Endodermal cell (in vitro differentiated cells): ENCODE results near the gene IRGM. TPM values are rescaled to one million over a fixed set of nuclear protein-coding genes. Genes with fewer than 3 reads are reported as not detected.

ENCODE experiments used
- DNase-seq: peaks from one replicate; pipeline ENCODE4 v3.0.0-alpha.2; 2017
- H3K27ac ChIP-seq: 2 replicates; pipeline ENCODE4 v1.5.1; 2013; ENCODE audit warnings: mild to moderate bottlenecking, low read depth, low read length, moderate library complexity
- H3K27me3 ChIP-seq: 2 replicates; pipeline ENCODE4 v1.6.1; 2013; ENCODE audit warnings: mild to moderate bottlenecking, low read length, moderate library complexity; ENCODE audit not compliant: insufficient read depth, control insufficient read depth, poor library complexity, severe bottlenecking
- H3K36me3 ChIP-seq: 2 replicates; pipeline ENCODE4 v1.7.0; 2013; ENCODE audit warnings: mild to moderate bottlenecking, low read length, moderate library complexity; ENCODE audit not compliant: control insufficient read depth, insufficient read depth
- H3K4me1 ChIP-seq: one replicate; pipeline ENCODE4 v1.7.0; 2013; ENCODE audit warnings: low read length; ENCODE audit not compliant: control insufficient read depth, insufficient read depth
- H3K4me3 ChIP-seq: 2 replicates; pipeline ENCODE4 v1.5.1; 2013; ENCODE audit warnings: mild to moderate bottlenecking, low read length, moderate library complexity
- H3K9ac ChIP-seq: 2 replicates; pipeline ENCODE4 v1.6.1; 2013; ENCODE audit warnings: mild to moderate bottlenecking, low read length, moderate library complexity; ENCODE audit not compliant: poor library complexity, severe bottlenecking; ENCODE audit errors: extremely low read depth
- H3K9me3 ChIP-seq: 2 replicates; pipeline ENCODE4 v1.6.1; 2013; ENCODE audit warnings: mild to moderate bottlenecking, low read length, moderate library complexity; ENCODE audit not compliant: control insufficient read depth
- H3K27ac Mint-ChIP-seq: 2 replicates; pipeline ENCODE4 v1.8.0; 2020; ENCODE audit warnings: mixed read lengths
- H3K27me3 Mint-ChIP-seq: 2 replicates; pipeline ENCODE4 v1.8.0; 2021; ENCODE audit warnings: mild to moderate bottlenecking, mixed read lengths; ENCODE audit not compliant: insufficient read depth
- H3K36me3 Mint-ChIP-seq: 2 replicates; pipeline ENCODE4 v1.8.0; 2020; ENCODE audit warnings: low read depth, mixed read lengths
- H3K4me1 Mint-ChIP-seq: 2 replicates; pipeline ENCODE4 v1.8.0; 2020; ENCODE audit warnings: mixed read lengths
- H3K4me3 Mint-ChIP-seq: 2 replicates; pipeline ENCODE4 v1.8.0; 2020; ENCODE audit warnings: mild to moderate bottlenecking, moderate library complexity, mixed read lengths
- H3K9me3 Mint-ChIP-seq: 2 replicates; pipeline ENCODE4 v1.8.0; 2020; ENCODE audit warnings: mild to moderate bottlenecking, mixed read lengths
- CTCF ChIP-seq: fragments of 200-600 bp; sonication (generic); conservative IDR thresholded peaks from 2 replicates; pipeline ENCODE4 v1.5.0; 2021; ENCODE audit warnings: antibody characterized with exemption, mild to moderate bottlenecking
- WGBS, 2 experiments: methylation state at CpG; one replicate each; pipeline versions ENCODE4 v1.1.5 to v1.1.7; 2013; ENCODE audit warnings: missing lambda C conversion rate in 2 of 2, mixed read lengths in 1 of 2; ENCODE audit not compliant: insufficient coverage in 1 of 2, insufficient read length in 1 of 2; 5-methylcytosine and 5-hydroxymethylcytosine counted together
- total RNA-seq, 2 donors: library from RNA; stranded (reverse); fragmentation: NEBNext Ultra II Directional in 1 of 2; extraction: Animal tissue kit (Norgen Biotek cat#: 25700) in 1 of 2; gene quantifications; 2 replicates in 1 of 2; 3 replicates in 1 of 2; pipeline ENCODE4 v1.2.1, GENCODE V29; 2021

IRGM gene
- total RNA-seq, 2 donors from 2014 or later = not detected

- no peaks in the 10 kb centered on the region for H3K27me3 ChIP-seq
- Mint-ChIP-seq H3K27ac (no peak overlapping the region), H3K4me3 (no peak overlapping the region), H3K4me1 (no peaks in the 10 kb centered on the region), H3K27me3 (peaks cover 5% of the 10 kb centered on the region), H3K36me3 (no peaks in the 10 kb centered on the region), H3K9me3 (peaks cover 57% of the 10 kb centered on the region)
- peaks cover 6% of the 10 kb centered on the region for H3K9me3 ChIP-seq
- DNase-seq = no peak
- no peaks in the 10 kb centered on the region for H3K36me3 ChIP-seq
- no peaks in the 10 kb centered on the region for H3K4me1 ChIP-seq
- H3K27ac ChIP-seq = no peak overlapping the region
- no peak overlapping the region for H3K4me3 ChIP-seq
- H3K9ac ChIP-seq = no peak overlapping the region
- no peak for TF ChIP-seq CTCF
Measured at GRCh38 chr5:150879358-150879757, 33.0 kb downstream of the IRGM start.

- no peak overlapping the region for H3K9ac ChIP-seq
- WGBS, 2 experiments = 86 to 100% methylated on average over 1 to 6 of the region's 8 CpGs
- no peak for DNase-seq
- Mint-ChIP-seq H3K36me3 (peaks cover 61% of the 10 kb centered on the region), H3K27me3 (no peaks in the 10 kb centered on the region), H3K4me3 (no peak overlapping the region), H3K27ac (no peak overlapping the region), H3K4me1 (no peaks in the 10 kb centered on the region), H3K9me3 (peaks cover 90% of the 10 kb centered on the region)
- H3K4me3 ChIP-seq = peak overlapping the region; percentile 69
- no peak overlapping the region for H3K27ac ChIP-seq
- H3K36me3 ChIP-seq = peaks cover 68% of the 10 kb centered on the region
- peaks cover 98% of the 10 kb centered on the region for H3K9me3 ChIP-seq
- no peak for TF ChIP-seq CTCF
- H3K27me3 ChIP-seq = no peaks in the 10 kb centered on the region
- H3K4me1 ChIP-seq = no peaks in the 10 kb centered on the region
Measured at GRCh38 chr5:150895431-150896428, 49.4 kb downstream of the IRGM start.

Other genes starting within 250 kb of the IRGM start
- gene SYNPO, start 205.9 kb upstream of the IRGM start, total RNA-seq = 1 to 10 TPM; 4.2 to 4.5 TPM
- 10 to 100 TPM; 12.4 to 15.8 TPM for gene MYOZ3, start 185.3 kb upstream of the IRGM start, total RNA-seq
- 10 to 100 TPM; 42.7 to 44.3 TPM for gene RBM22, start 145.5 kb upstream of the IRGM start, total RNA-seq
- 10 to 100 TPM; 51.5 to 64.3 TPM for gene DCTN4, start 87.5 kb upstream of the IRGM start, total RNA-seq
- gene SMIM3, start 67.8 kb upstream of the IRGM start, total RNA-seq = 1 to 10 TPM; 6.3 to 9.0 TPM
- gene ZNF300, start 58.5 kb downstream of the IRGM start, total RNA-seq = 10 to 100 TPM in 1 of 2 donors, 1 to 10 TPM in 1; 9.5 to 12.1 TPM
- 10 to 100 TPM; 44.9 to 47.1 TPM for gene GPX3, start 174.1 kb downstream of the IRGM start, total RNA-seq
- 10 to 100 TPM; 51.3 to 52.2 TPM for gene TNIP1, start 234.5 kb downstream of the IRGM start, total RNA-seq